BE2C (cell line): ENCODE measurements around the gene PDE1C.

ENCODE experiments used
- DNase-seq: peaks from one replicate; pipeline ENCODE4 v3.0.0-alpha.2; 2020
- H3K27me3 ChIP-seq: fragments of 250-450 bp; sonication (Bioruptor Pico); 2 replicates; pipeline ENCODE4 v1.5.1; 2020; ENCODE audit warnings: mild to moderate bottlenecking
- H3K36me3 ChIP-seq: fragments of 250-450 bp; sonication (Bioruptor Pico); 2 replicates; pipeline ENCODE4 v1.5.1; 2020; ENCODE audit warnings: mild to moderate bottlenecking
- H3K4me1 ChIP-seq: fragments of 250-450 bp; sonication (Bioruptor Pico); 2 replicates; pipeline ENCODE4 v1.5.1; 2020
- H3K4me3 ChIP-seq: 2 replicates; pipeline ENCODE4 v1.5.1; 2011; ENCODE audit warnings: low read depth, low read length
- H3K9me3 ChIP-seq: fragments of 250-450 bp; sonication (Bioruptor Pico); 2 replicates; pipeline ENCODE4 v1.5.1; 2020
- CTCF ChIP-seq: IDR thresholded peaks from 2 replicates; pipeline ENCODE4 v1.5.1; 2012; ENCODE audit warnings: mild to moderate bottlenecking, low read depth, low read length

Gene PDE1C

GRCh38 chr7:32063614-32064013 is 6.6 kb downstream of the PDE1C start:
- H3K27me3 ChIP-seq, result peaks cover 3% of the 10 kb centered on the region; the same call in 1 of the 2 replicates

GRCh38 chr7:32062150-32062549 is 8.1 kb downstream of the PDE1C start:
- H3K27me3 ChIP-seq, result peaks cover 3% of the 10 kb centered on the region; the same call in 1 of the 2 replicates
- H3K9me3 ChIP-seq, result no peaks in the 10 kb centered on the region
- no peaks in the 10 kb centered on the region for H3K4me1 ChIP-seq
- no peak overlapping the region for H3K4me3 ChIP-seq
- peak; percentile 68 for TF ChIP-seq CTCF
- no peaks in the 10 kb centered on the region for H3K36me3 ChIP-seq
- peak; percentile 66 for DNase-seq

More at GRCh38 chr7:32063614-32064013, 6.6 kb downstream of the PDE1C start:
- Histone ChIP-seq H3K36me3 (no peaks in the 10 kb centered on the region), H3K4me1 (no peaks in the 10 kb centered on the region), H3K9me3 (no peaks in the 10 kb centered on the region), H3K4me3 (no peak overlapping the region)
- no peak for TF ChIP-seq CTCF
- no peak for DNase-seq

- Histone ChIP-seq H3K9me3 (no peaks in the 10 kb centered on the region), H3K4me1 (no peaks in the 10 kb centered on the region), H3K4me3 (no peak overlapping the region), H3K27me3 (0 out of 2 replicates have a peak, but pooled peaks cover 3% of the 10 kb centered on the region), H3K36me3 (no peaks in the 10 kb centered on the region)
- no peak for DNase-seq
- TF ChIP-seq CTCF, result no peak
These were observed 8.9 kb downstream of the PDE1C start for GRCh38 chr7:32061346-32061745.

GRCh38 chr7:32059289-32060011 is 10.8 kb downstream of the PDE1C start:
- Histone ChIP-seq H3K27me3 (peaks cover 3% of the 10 kb centered on the region), H3K36me3 (no peaks in the 10 kb centered on the region), H3K4me1 (no peaks in the 10 kb centered on the region), H3K4me3 (no peak overlapping the region), H3K9me3 (no peaks in the 10 kb centered on the region)
- no peak for TF ChIP-seq CTCF
- DNase-seq, result no peak

GRCh38 chr7:32058002-32058401 is 12.2 kb downstream of the PDE1C start:
- Histone ChIP-seq H3K36me3 (no peaks in the 10 kb centered on the region), H3K27me3 (peaks cover 3% of the 10 kb centered on the region), H3K4me1 (no peaks in the 10 kb centered on the region), H3K9me3 (no peaks in the 10 kb centered on the region), H3K4me3 (no peak overlapping the region)
- TF ChIP-seq CTCF, result no peak
- no peak for DNase-seq

- Histone ChIP-seq H3K4me1 (no peaks in the 10 kb centered on the region), H3K36me3 (no peaks in the 10 kb centered on the region), H3K4me3 (no peak overlapping the region), H3K9me3 (no peaks in the 10 kb centered on the region), H3K27me3 (peaks cover 3% of the 10 kb centered on the region)
- TF ChIP-seq CTCF, result no peak
- DNase-seq, result no peak
These were observed 13.4 kb downstream of the PDE1C start for GRCh38 chr7:32056767-32057166.
